Non-pigmented ciliary epithelial cell (primary cell): ENCODE measurements around the gene CUX1.
A peak's percentile ranks its signal among the peaks of the same experiment; 100 is the strongest.
"Not testable (repeated sequence)": the region's sequence is repeated elsewhere in the genome, so short reads cannot be mapped to it uniquely, and the experiment has no call there.

Source experiments
- DNase-seq: peaks from one replicate; pipeline ENCODE4 v3.0.0-alpha.2; 2010; ENCODE audit warnings: low read depth

The CUX1 gene

DNA sequence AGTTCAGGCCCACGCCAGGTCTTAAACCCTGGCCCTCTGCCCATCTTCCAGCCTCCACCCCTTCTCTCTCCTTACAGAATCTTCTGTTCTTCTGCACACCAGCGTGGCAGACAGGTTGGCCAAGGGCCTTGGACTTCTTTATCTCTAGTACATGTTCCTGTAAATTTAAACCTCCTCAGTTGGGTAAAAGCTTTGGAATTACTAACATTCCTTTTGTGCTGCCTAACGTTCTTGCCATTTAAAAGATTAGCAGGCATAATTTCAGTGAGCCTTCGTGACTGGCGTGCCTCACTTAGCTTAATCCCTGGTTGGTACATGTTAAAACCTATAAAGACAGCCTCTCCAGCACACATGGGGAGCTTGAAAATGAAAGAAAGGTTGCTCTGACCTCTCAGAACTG, 192.2 kb downstream of the CUX1 start:
- peak; percentile 49 for DNase-seq

GRCh38 chr7:102012112-102012830, 194.8 kb downstream of the CUX1 start:
- DNase-seq: not testable (repeated sequence)

- no peak for DNase-seq
These were observed 195.6 kb downstream of the CUX1 start for GRCh38 chr7:102012941-102013461.

- no peak for DNase-seq
These were observed 201.4 kb downstream of the CUX1 start for GRCh38 chr7:102018876-102019275.

DNA sequence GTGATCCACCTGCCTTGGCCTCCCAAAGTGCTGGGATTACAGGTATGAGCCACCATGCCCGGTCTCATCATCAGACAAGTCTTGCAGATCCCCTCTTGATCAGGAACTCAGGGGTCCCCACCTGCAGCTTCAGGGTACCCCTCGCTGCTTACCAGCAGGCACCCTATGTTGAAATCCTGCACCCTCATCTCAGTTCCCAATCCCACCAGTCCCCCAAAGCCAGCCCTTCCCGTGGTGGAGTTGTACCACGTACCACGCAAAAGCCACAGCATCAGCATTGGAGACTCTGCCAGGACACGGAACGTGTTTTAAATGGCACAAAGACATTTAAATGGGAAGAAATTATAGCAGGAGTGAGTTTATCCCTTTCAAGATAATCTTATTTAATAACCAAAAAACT, 202.0 kb downstream of the CUX1 start:
- DNase-seq: no peak

DNA sequence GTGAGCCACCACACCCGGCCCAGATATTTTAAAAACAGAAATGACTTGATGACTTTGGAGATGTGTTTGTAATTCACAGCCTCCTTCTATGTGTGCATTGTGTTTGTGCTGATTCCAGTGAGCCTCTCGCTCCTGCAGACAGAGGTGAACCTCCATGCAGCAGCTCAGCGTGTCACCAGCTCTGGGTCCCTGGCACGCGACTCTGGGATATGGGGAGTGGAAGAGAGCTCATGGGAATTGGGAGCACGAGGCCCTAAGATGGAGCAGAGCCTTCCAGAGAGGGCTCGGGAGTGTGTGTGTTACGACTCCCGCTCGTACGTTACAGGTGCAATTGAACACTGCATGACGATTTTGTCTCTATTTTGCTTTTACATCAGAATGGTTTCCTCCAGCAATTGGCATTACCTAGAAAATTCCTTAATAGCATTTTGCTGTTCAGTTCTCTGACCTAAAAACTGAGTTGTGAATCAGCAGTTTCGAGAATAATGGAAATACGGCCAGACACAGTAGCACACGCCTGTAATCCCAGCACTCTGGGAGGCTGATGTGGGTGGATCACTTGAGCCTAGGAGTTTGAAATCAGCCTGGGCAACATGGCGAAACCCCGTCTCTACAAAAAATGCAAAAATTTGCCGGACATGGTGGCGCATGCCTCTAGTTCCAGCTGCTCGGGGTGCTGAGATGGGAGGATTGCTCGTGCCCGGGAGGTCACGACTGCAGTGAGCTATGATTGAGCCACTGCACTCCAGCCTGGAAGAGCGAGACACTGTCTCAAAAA, 204.6 kb downstream of the CUX1 start:
- no peak for DNase-seq

GRCh38 chr7:102024005-102024768, 206.8 kb downstream of the CUX1 start:
- no peak for DNase-seq

- no peak for DNase-seq
These were observed 207.5 kb downstream of the CUX1 start for GRCh38 chr7:102024769-102025391.

DNA sequence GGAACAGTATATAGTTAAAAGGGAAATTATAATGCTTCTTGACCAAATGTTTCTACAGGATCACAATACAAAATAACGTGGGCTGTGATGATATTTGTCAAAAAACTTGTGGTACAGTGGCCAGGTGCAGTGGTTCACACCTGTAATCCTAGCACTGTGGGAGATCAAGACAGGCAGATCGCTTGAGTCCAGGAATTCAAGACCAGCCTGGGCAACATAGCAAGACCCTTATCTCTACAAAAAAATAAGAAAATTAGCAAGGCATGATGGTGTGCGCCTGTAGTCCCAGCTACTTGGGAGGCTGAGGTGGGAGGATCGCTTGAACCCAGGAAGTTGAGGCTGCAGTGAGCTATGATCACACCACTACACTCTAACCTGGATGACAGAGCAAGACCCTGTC, 208.4 kb downstream of the CUX1 start:
- not testable (repeated sequence) for DNase-seq

- DNase-seq: no peak
These were observed 210.9 kb downstream of the CUX1 start for GRCh38 chr7:102028206-102028826.

- DNase-seq: no peak
These were observed 212.2 kb downstream of the CUX1 start for GRCh38 chr7:102029616-102030015.

DNA sequence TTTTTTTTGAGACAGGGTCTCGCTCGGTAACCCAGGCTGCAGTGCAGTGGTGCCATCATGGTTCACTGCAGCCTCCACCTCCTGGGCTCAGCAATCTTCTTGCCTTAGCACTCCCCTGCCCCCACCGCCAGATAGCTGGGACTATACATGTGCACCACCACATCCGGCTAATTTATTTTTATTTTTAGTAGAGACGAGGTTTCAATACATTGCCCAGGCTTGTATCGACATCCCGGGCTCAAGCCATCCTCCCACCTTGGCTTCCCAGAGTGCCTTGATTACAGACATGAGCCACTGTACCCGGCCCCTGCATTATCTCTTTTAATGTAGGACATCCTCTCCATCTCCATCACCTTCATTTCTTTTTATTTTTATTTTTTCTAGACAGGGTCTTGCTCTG, 213.3 kb downstream of the CUX1 start:
- DNase-seq: no peak

GRCh38 chr7:102036958-102037357, 219.5 kb downstream of the CUX1 start:
- DNase-seq: no peak

DNA sequence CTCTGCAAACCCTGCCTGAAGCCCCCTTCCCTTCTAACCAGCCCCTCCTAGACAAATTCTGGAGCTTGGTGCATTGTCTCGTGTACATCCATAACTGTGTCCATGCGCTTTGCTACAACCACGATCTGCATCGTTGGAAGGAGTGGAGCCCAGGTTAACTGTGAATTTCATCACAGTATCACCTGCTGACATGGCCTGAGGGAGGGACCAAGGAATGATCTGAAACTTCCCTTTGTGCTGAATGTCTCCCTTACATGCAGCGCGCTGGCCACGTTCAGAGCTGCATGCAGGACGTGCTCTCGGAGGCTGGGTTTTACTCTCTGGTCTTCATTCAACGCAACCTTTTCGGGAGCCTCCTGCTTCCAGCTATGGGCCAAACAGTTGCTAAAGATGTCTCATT, 222.3 kb downstream of the CUX1 start:
- no peak for DNase-seq

DNA sequence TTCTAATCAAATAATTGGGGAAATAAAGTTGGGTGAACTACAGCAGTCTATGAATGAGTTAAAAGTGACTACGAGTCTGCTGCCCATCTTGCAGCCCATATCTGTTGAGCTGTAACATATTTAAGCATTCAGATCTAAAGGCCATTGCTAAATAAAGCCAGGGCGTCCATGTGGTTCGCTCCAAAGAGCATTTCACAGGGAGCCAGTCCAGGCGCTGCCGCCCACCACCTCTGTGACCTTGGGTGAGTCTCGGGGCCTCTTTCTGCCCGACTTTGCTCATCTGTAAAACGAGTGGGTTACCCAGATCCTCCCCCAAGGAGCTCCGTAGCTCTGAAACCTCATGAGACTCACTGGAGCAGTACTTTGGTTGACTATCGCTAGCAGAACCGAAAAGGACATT, 223.1 kb downstream of the CUX1 start:
- DNase-seq: no peak

- DNase-seq: peak; percentile 57
These were observed 224.7 kb downstream of the CUX1 start for GRCh38 chr7:102042016-102042656.

- DNase-seq: not testable (repeated sequence)
These were observed 225.4 kb downstream of the CUX1 start for GRCh38 chr7:102042796-102043195.

DNA sequence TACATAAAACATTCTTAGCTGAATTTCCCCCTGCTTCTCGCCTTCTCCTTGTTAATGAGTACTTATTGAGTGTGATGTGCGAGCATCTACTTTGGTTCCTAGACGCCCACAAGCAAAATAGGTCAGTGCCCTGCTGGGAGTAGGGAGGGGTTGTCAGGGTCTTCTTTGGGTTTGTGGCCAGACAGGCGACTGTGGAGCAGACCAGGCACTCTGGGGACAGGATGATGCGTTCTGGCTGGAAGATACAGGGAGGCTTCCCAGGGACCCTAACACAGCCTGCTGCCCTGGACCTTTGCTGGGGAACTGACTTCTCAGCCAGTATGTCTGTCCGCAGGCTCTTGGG, 227.2 kb downstream of the CUX1 start:
- no peak for DNase-seq

DNA sequence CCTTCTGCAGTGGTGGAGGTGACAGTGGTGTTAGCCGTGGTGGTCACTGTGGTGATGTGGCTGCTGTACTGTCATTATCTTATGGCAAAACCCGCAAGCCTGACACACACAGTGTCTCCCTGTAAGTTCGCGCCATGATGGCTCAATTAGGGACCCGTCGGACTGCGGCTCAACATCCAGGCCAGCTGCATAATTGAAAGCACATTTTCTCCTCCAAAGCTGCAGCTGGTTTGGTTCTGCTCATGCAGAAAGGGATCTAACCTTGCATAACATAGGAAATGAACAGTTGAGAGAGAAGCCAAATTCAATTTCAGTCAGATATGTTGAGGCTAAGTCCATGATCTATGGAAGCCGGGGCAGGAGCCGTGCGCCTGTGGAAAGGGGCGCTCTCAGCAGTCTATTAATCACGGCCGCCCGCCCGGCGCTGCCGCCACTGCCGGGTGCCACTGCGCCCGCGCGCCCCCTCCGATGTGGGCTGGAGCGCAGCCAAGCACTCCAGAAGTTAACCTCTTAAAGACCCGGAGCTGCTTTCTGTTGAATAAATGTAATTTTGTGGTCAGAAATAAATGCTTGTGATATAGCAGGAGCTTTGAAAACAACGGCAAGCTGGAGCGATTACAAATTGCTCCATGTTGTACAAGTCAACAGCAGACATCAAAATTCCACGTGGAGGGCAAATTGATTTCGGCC, 227.7 kb downstream of the CUX1 start:
- peak; percentile 34 for DNase-seq

DNA sequence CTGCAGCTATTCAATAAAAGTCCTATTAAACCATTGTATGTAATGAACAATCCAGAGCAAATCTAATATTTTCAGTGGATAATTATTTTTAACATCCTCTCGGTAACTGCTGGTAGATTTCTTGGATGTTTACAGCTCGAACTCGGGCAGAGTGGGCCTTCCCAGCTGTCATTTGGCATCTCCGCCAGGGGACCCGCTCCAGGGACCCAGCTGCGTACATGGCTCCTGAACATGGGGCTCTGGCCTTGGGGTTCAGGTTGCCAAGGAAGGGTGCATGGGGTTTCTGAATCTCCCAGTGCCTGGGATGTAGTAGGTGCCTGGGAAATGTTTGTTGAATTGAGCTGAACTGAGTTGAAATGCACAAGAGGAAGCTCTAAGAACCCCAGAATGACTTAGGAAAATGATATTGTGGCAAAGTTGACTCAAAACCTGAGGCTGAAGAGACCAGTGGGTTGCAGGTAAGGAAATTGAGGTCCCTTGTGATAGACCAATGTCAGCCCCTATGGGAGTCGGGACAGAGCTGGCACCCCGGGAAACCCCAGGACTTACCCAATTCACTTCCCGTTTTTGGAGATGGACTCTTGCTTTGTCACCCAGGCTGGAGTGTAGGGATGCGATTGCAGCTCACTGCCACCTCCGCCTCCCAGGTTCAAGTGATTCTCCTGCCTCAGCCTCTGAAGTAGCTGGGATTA, 228.4 kb downstream of the CUX1 start:
- no peak for DNase-seq
